Mucosa of descending colon (tissue), 3 donors: ENCODE data around the gene SND1. TPM values are rescaled to one million over a fixed set of nuclear protein-coding genes. Genes with fewer than 3 reads are reported as not detected.

ENCODE experiments used
- ATAC-seq: fragments of 200-7000 bp; cut with Tn5 transposase; one replicate; pipeline ENCODE4 v1.9.1; 2020; ENCODE audit warnings: mild to moderate bottlenecking, moderate library complexity
- DNase-seq, 3 donors: peaks; one replicate each; pipeline ENCODE4 v3.0.0-alpha.2; 2020
- H3K36me3 ChIP-seq: fragments of 200-600 bp; one replicate; pipeline ENCODE4 v1.8.0; 2021; ENCODE audit warnings: low read depth, mild to moderate bottlenecking
- H3K4me1 ChIP-seq: fragments of 200-600 bp; one replicate; pipeline ENCODE4 v1.8.0; 2021; ENCODE audit warnings: low read depth, mild to moderate bottlenecking
- H3K4me3 ChIP-seq: fragments of 200-600 bp; one replicate; pipeline ENCODE4 v1.8.0; 2021; ENCODE audit warnings: mild to moderate bottlenecking
- H3K9me3 ChIP-seq: fragments of 200-600 bp; one replicate; pipeline ENCODE4 v1.8.0; 2021; ENCODE audit warnings: mild to moderate bottlenecking
- intact Hi-C, 2 donors: fragments of 100-400 bp; cut with DNase I in 1 of 2; cut with micrococcal nuclease in 1 of 2; formaldehyde crosslinking; loops; one replicate each; pipeline versions ENCODE4 v1.11.0 to v1.11.1; 2022; cut with DNase I, micrococcal nuclease
- total RNA-seq, 3 donors: library from RNA; stranded (reverse); fragmentation: NEBNext Ultra II Directional in 2 of 3; extraction: Animal tissue kit (Norgen Biotek cat#: 25700) in 2 of 3; gene quantifications; one replicate each; pipeline versions ENCODE4 v1.2.1 to v1.2.4, GENCODE V29; 2021 to 2023
- TF ChIP-seq, protein P1 (sequence below): fragments of 200-600 bp; IDR thresholded peaks from one replicate; pipeline ENCODE4 v1.8.0; 2022; ENCODE audit warnings: antibody characterized with exemption, mild to moderate bottlenecking
- donor health status: DM: no; HTN: no; CAD: no; lungs with moderate emphysema.
- donor health status: DM: no; HTN: no; CAD: no.
- donor health status: DM: no; HTN: yes; CAD: no.

SND1 gene
- total RNA-seq, 3 donors from 2014 or later: 99.0 to 131 (median 106) TPM

DNA sequence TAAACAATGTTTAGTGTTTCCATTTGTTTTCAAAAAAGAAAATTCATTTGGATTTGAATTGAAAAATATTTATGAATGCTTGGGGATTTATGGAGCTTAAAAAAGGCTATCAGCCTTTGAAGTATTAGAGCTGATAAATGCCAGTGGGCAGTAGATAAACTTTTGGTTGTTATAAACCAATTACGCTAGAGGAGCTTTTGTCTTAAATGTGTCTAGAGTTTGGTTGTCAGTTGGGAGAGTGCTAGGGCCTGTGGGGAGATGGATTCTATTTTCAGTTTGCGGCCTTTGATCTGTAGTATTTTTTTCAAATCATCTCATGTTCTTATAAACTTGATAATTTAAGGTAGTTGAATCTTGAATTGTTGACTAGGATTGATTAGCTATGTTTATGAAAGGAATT is 104.0 kb downstream of the SND1 start:
- Histone ChIP-seq H3K4me3 (no peak overlapping the region), H3K4me1 (no peaks in the 10 kb centered on the region), H3K9me3 (no peaks in the 10 kb centered on the region), H3K36me3 (no peaks in the 10 kb centered on the region)
- TF ChIP-seq, protein P1, sequence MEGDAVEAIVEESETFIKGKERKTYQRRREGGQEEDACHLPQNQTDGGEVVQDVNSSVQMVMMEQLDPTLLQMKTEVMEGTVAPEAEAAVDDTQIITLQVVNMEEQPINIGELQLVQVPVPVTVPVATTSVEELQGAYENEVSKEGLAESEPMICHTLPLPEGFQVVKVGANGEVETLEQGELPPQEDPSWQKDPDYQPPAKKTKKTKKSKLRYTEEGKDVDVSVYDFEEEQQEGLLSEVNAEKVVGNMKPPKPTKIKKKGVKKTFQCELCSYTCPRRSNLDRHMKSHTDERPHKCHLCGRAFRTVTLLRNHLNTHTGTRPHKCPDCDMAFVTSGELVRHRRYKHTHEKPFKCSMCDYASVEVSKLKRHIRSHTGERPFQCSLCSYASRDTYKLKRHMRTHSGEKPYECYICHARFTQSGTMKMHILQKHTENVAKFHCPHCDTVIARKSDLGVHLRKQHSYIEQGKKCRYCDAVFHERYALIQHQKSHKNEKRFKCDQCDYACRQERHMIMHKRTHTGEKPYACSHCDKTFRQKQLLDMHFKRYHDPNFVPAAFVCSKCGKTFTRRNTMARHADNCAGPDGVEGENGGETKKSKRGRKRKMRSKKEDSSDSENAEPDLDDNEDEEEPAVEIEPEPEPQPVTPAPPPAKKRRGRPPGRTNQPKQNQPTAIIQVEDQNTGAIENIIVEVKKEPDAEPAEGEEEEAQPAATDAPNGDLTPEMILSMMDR: no peak
- ATAC-seq (no peak), DNase-seq (no peak)
- intact Hi-C loops: no loop called here

DNA sequence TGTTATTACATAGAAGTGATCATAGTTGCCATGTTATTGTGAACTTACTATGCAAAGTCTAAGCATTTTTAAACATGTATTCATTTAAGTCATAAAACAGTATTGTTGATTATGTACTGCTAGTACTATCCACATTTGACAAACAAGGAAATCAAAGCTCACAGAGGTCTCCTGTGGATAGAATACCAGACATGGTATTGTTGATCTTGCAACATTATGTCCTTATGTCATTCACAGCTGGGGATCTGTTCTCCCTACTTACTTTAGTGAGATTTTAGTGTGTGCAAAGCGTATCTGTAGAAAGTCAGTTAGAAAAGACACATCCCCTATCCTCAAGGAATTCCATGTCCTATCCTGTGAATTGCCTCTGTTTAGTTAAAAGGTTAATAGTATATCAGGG is 106.1 kb downstream of the SND1 start:
- TF ChIP-seq, protein P1: no peak
- Histone ChIP-seq H3K4me1 (no peaks in the 10 kb centered on the region), H3K36me3 (no peaks in the 10 kb centered on the region), H3K9me3 (no peaks in the 10 kb centered on the region), H3K4me3 (no peak overlapping the region)
- DNase-seq: no peak
- no peak for ATAC-seq
- intact Hi-C loops: no loop called here

DNA sequence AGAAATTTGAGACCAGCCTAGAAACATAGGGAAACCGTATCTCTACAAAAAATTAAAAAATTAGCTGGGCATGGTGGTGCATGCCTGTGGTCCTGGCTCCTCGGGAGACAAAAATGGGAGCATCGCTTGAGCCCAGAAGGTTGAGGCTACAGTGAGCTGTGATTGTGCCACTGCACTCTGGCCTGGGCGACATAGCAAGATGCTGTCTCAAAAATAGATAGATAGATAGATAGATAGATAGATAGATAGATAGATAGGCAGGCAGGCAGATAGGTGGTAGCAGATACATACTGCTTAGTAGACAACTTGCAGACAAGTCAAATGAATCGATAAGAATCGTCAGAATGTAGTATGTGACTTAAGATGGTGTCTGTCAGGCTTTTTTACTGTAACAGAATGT is 106.9 kb downstream of the SND1 start:
- intact Hi-C loops: no loop called here
- Histone ChIP-seq H3K9me3 (no peaks in the 10 kb centered on the region), H3K36me3 (no peaks in the 10 kb centered on the region), H3K4me3 (no peak overlapping the region), H3K4me1 (no peaks in the 10 kb centered on the region)
- ATAC-seq: no peak
- no peak for DNase-seq
- TF ChIP-seq, protein P1: no peak

DNA sequence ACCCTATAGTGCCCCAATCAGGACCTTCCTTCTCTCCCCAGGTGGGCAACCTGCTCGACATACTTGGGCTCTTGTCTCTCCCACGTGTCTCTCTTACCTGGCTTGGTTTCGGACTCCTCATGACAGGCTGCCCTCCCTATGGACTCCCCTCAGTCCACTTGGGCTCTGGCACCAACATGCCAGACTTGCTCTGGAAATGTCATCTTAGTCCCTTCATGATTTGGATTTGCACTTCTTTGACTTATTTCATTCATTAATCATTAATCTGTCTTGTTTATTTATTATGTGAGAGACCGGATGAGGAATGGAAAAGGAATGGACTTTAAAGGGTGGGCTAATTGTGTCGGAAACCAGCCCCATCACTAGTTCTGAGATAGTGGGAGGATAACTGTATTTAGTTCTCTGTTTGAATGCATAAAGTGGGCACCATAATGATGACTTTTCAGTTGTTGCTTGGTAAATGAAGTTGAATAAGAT is 108.0 kb downstream of the SND1 start:
- Histone ChIP-seq H3K36me3 (no peaks in the 10 kb centered on the region), H3K9me3 (no peaks in the 10 kb centered on the region), H3K4me1 (no peaks in the 10 kb centered on the region), H3K4me3 (no peak overlapping the region)
- no peak for ATAC-seq
- no peak for DNase-seq
- TF ChIP-seq, protein P1: no peak
- intact Hi-C loops: no loop called here

- TF ChIP-seq, protein P1: no peak
- Histone ChIP-seq H3K4me1 (no peaks in the 10 kb centered on the region), H3K36me3 (no peaks in the 10 kb centered on the region), H3K9me3 (no peaks in the 10 kb centered on the region), H3K4me3 (no peak overlapping the region)
- ATAC-seq: no peak
- intact Hi-C loops: no loop called here
- DNase-seq: no peak
Measured at GRCh38 chr7:127760436-127761031, 108.5 kb downstream of the SND1 start.

DNA sequence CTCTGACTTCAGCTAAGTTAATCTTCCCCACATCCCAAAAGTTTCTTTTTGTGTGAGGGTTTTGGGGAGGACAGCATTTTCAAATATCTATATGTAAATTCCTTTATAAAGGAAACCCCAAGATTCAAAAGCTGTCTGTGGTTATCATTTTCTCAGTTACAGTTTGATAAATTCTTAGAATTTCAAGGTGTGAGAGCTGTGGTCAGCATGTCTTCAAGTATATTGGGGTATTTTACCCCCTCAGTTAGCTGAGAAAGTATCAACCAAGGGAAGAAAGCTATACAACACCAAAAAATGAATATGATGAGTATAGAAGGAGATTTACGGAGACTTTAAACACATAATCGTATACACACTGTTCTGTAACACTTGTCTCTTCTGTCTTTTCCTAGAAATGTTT is 109.2 kb downstream of the SND1 start:
- intact Hi-C loops: no loop called here
- DNase-seq (no peak), ATAC-seq (no peak)
- Histone ChIP-seq H3K4me1 (no peaks in the 10 kb centered on the region), H3K36me3 (no peaks in the 10 kb centered on the region), H3K9me3 (no peaks in the 10 kb centered on the region), H3K4me3 (no peak overlapping the region)
- TF ChIP-seq, protein P1: no peak
